Spinal cord (tissue), 10 donors: ENCODE results near the gene PCDHA6. TPM values are rescaled to one million over a fixed set of nuclear protein-coding genes. Genes with fewer than 3 reads are reported as not detected.
"Not testable (repeated sequence)": the region's sequence is repeated elsewhere in the genome, so short reads cannot be mapped to it uniquely, and the experiment has no call there.

Experiments used
- DNase-seq, 6 donors: peaks; one replicate each; pipeline versions ENCODE4 v3.0.0 to v3.0.0-alpha.2; 2013 to 2015; ENCODE audit warnings: low spot score in 6 of 6, low read depth in 4 of 6
- H3K27ac ChIP-seq: one replicate; pipeline ENCODE4 v1.5.1; 2013; ENCODE audit warnings: low read depth, low read length, control low read depth
- H3K27me3 ChIP-seq: one replicate; pipeline ENCODE4 v1.6.1; 2013; ENCODE audit warnings: low read length; ENCODE audit not compliant: control insufficient read depth, insufficient read depth
- H3K36me3 ChIP-seq: one replicate; pipeline ENCODE4 v1.6.1; 2013; ENCODE audit warnings: low read length; ENCODE audit not compliant: control insufficient read depth, insufficient read depth
- H3K4me1 ChIP-seq: one replicate; pipeline ENCODE4 v1.6.1; 2013; ENCODE audit warnings: low read length; ENCODE audit not compliant: control insufficient read depth, insufficient read depth
- H3K4me3 ChIP-seq: one replicate; pipeline ENCODE4 v1.5.1; 2013; ENCODE audit warnings: low read depth, low read length, control low read depth
- H3K9me3 ChIP-seq: one replicate; pipeline ENCODE4 v1.6.1; 2013; ENCODE audit warnings: low read length; ENCODE audit not compliant: control insufficient read depth, insufficient read depth
- WGBS: methylation state at CpG from one replicate; pipeline ENCODE4 v1.1.5; 2013; ENCODE audit warnings: missing lambda C conversion rate; ENCODE audit not compliant: insufficient coverage; 5-methylcytosine and 5-hydroxymethylcytosine counted together
- polyA plus RNA-seq, 2 donors: library from polyadenylated mRNA; unstranded; fragments of 120-200 nt; gene quantifications; one replicate each; pipeline ENCODE4 v1.2.1, GENCODE V29; 2013; ENCODE audit not compliant: insufficient read length in 2 of 2
- total RNA-seq, 2 donors: library from RNA; depleted of rRNA in 1 of 2; stranded (reverse); fragments of 120-200 nt in 1 of 2; fragments of >200 nt in 1 of 2; gene quantifications; one replicate each; pipeline versions ENCODE4 v1.2.3 to v1.2.4, GENCODE V29; 2013 to 2014
- donor health status: healthy.

PCDHA6 gene
- total and polyA plus RNA-seq, 4 donors = 3.0 to 12.9 (median 9.9) TPM

DNA sequence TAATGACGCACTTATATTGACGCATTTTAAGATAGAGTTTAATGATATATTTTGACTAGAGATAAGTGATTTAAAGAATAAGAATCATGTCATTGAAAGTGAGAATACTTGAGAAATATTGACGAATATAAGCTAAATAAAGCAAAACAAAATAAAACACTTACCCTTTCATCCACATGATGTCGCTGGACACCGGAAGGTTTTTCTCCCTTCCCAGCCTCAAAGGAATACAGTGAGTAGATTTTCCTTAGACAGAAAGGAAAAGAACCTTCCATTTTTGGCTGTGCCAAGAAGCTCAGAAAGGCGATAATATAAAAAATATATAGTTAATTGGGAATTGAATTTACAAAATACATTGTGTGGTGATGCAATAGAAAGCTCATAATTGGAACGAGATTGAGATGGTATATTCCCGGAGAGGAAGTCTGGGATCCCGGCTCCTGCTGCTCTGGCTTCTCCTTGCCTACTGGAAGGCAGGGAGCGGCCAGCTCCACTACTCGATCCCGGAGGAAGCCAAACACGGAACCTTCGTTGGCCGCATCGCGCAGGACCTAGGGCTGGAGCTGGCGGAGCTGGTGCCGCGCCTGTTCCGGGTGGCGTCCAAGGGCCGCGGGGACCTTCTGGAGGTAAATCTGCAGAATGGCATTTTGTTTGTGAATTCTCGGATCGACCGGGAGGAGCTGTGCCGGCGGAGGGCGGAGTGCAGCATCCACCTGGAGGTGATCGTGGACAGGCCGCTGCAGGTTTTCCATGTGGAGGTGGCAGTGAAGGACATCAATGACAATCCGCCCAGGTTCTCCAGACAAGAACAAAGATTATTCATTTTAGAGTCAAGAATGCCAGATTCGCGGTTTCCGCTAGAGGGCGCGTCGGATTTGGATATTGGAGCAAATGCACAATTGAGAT, 6.1 kb upstream of the PCDHA6 start, which contains the start of gene PCDHA5:
PCDHA5 (plus strand) TSS at position 239 of the 906 bp plus-strand sequence.
- H3K4me3 ChIP-seq = no peak within 1 kb of the TSS
- 28% methylated on average over 33 of the region's 39 CpGs for WGBS
- H3K27me3 ChIP-seq = no peaks in the 10 kb centered on the region
- H3K4me1 ChIP-seq = no peaks in the 10 kb centered on the region
- peaks cover 6% of the 10 kb centered on the region for H3K36me3 ChIP-seq
- peaks cover 1% of the 10 kb centered on the region for H3K9me3 ChIP-seq
- peak in 2 of 6 donors; percentile 22 to 32 for DNase-seq
- H3K27ac ChIP-seq = no peak within 1 kb of the TSS

DNA sequence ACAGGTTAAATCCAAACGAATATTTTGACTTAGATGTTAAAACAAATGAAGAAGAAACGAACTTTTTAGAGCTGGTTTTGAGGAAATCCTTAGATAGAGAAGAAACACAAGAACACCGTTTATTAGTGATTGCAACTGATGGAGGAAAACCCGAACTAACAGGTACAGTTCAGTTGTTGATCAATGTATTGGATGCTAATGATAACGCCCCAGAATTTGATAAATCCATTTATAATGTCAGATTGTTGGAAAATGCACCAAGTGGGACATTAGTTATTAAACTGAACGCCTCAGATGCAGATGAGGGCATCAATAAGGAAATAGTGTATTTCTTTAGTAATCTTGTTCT, 5.5 kb upstream of the PCDHA6 start:
- Histone ChIP-seq H3K36me3 (peaks cover 6% of the 10 kb centered on the region), H3K4me3 (no peak overlapping the region), H3K9me3 (peaks cover 3% of the 10 kb centered on the region)

DNA sequence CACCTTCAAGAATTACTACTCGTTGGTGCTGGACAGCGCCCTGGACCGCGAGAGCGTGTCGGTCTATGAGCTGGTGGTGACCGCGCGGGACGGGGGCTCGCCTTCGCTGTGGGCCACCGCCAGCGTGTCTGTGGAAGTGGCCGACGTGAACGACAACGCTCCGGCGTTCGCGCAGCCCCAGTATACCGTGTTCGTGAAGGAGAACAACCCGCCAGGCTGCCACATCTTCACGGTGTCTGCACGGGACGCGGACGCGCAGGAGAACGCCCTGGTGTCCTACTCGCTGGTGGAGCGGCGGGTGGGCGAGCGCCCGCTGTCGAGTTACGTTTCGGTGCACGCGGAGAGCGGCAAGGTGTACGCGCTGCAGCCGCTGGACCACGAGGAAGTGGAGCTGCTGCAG, 4.8 kb upstream of the PCDHA6 start:
- not testable (repeated sequence) for H3K4me3 ChIP-seq, H3K36me3 ChIP-seq, H3K27me3 ChIP-seq, H3K9me3 ChIP-seq, H3K27ac ChIP-seq, H3K4me1 ChIP-seq, DNase-seq
- WGBS = 37% methylated on average over 48 of the region's 48 CpGs

More for the DNA sequence above, 5.5 kb upstream of the PCDHA6 start:
- WGBS = 30% methylated on average over 4 of the region's 6 CpGs
- no peaks in the 10 kb centered on the region for H3K4me1 ChIP-seq
- no peak for DNase-seq
- no peak overlapping the region for H3K27ac ChIP-seq
- no peaks in the 10 kb centered on the region for H3K27me3 ChIP-seq

DNA sequence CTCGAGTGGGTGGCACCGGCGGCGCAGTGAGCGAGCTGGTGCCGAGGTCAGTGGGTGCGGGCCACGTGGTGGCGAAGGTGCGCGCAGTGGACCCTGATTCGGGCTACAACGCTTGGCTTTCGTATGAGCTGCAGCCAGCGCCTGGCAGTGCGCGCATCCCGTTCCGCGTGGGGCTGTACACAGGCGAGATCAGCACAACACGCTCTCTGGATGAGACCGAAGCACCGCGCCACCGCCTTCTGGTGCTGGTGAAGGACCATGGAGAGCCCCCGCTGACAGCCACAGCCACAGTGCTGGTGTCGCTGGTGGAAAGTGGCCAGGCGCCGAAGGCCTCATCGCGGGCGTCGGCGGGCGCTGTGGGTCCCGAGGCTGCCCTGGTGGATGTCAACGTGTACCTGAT, 4.3 kb upstream of the PCDHA6 start:
- no peaks in the 10 kb centered on the region for H3K4me1 ChIP-seq
- peaks cover 6% of the 10 kb centered on the region for H3K36me3 ChIP-seq
- H3K4me3 ChIP-seq = no peak overlapping the region
- DNase-seq = no peak
- WGBS = 49% methylated on average over 38 of the region's 38 CpGs
- H3K27me3 ChIP-seq = no peaks in the 10 kb centered on the region
- no peak overlapping the region for H3K27ac ChIP-seq
- peaks cover 3% of the 10 kb centered on the region for H3K9me3 ChIP-seq

DNA sequence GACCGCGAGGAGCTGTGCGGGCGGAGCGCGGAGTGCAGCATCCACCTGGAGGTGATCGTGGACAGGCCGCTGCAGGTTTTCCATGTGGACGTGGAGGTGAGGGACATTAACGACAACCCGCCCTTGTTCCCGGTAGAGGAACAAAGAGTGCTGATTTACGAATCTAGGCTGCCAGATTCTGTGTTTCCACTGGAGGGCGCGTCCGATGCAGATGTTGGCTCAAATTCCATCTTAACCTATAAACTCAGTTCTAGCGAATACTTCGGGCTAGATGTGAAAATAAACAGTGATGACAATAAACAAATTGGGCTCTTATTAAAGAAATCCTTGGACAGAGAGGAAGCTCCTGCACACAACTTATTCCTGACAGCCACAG, 590 bp downstream of the PCDHA6 start:
- H3K27me3 ChIP-seq = no peaks in the 10 kb centered on the region
- DNase-seq = peak in 1 of 6 donors; percentile 28
- H3K9me3 ChIP-seq = peaks cover 14% of the 10 kb centered on the region
- H3K27ac ChIP-seq = no peak overlapping the region
- WGBS = 11% methylated on average over 11 of the region's 18 CpGs
- H3K4me3 ChIP-seq = peak overlapping the region; percentile 9
- H3K36me3 ChIP-seq = peaks cover 12% of the 10 kb centered on the region
- H3K4me1 ChIP-seq = no peaks in the 10 kb centered on the region

DNA sequence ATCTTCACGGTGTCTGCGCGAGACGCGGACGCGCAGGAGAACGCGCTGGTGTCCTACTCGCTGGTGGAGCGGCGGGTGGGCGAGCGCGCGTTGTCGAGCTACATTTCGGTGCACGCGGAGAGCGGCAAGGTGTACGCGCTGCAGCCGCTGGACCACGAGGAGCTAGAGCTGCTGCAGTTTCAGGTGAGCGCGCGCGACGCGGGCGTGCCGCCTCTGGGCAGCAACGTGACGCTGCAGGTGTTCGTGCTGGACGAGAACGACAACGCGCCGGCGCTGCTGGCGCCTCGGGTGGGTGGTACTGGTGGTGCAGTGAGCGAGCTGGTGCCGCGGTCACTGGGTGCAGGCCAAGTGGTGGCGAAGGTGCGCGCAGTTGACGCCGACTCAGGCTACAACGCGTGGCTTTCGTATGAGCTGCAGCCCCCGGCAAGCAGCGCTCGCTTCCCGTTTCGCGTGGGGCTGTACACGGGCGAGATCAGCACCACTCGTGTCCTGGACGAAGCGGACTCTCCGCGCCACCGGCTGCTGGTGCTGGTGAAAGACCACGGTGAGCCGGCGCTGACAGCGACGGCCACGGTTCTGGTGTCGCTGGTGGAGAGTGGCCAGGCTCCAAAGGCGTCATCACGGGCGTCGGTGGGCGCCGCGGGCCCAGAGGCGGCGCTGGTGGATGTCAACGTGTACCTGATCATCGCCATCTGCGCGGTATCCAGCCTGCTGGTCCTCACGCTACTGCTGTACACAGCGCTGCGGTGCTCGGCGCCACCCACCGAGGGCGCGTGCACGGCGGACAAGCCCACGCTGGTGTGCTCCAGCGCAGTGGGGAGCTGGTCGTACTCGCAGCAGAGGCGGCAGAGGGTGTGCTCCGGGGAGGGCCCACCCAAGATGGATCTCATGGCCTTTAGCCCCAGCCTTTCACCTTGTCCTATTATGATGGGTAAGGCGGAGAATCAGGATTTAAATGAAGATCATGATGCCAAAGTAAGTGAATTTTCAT, 2.0 kb downstream of the PCDHA6 start:
- not testable (repeated sequence) for H3K27me3 ChIP-seq, DNase-seq, H3K27ac ChIP-seq, H3K36me3 ChIP-seq, H3K4me1 ChIP-seq, H3K4me3 ChIP-seq
- H3K9me3 ChIP-seq = peaks cover 13% of the 10 kb centered on the region
- 32% methylated on average over 100 of the region's 106 CpGs for WGBS

DNA sequence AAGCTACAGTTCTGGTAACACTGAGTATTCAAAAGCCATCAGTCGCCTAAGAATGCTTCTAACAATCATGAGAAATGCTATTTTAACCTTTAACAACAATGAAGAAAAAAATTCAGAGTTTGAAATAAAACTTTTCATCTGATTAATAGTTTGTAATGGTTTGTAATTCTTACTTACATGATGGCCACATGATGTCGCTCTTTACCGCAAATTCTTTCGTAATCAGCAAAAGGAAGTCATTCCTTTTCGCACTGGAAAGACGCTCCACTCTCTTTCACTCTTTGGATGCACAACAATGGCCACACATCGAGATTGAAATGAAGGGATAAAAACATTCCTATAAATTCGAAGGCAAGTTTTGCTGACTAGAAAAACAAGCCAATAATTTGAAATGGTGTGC, 6.2 kb downstream of the PCDHA6 start, which contains the start of gene PCDHA7:
PCDHA7 (plus strand) TSS at position 277 of the 400 bp plus-strand sequence; CDS start at position 392, 115 bp downstream.
- Histone ChIP-seq H3K27ac (no peak within 1 kb of the TSS), H3K9me3 (peaks cover 16% of the 10 kb centered on the region), H3K4me3 (no peak within 1 kb of the TSS), H3K36me3 (peaks cover 17% of the 10 kb centered on the region), H3K27me3 (no peaks in the 10 kb centered on the region), H3K4me1 (no peaks in the 10 kb centered on the region)
- WGBS = no CpG with 5 or more reads among the region's 8 CpGs
- peak in 2 of 6 donors; percentile 21 to 67 for DNase-seq

DNA sequence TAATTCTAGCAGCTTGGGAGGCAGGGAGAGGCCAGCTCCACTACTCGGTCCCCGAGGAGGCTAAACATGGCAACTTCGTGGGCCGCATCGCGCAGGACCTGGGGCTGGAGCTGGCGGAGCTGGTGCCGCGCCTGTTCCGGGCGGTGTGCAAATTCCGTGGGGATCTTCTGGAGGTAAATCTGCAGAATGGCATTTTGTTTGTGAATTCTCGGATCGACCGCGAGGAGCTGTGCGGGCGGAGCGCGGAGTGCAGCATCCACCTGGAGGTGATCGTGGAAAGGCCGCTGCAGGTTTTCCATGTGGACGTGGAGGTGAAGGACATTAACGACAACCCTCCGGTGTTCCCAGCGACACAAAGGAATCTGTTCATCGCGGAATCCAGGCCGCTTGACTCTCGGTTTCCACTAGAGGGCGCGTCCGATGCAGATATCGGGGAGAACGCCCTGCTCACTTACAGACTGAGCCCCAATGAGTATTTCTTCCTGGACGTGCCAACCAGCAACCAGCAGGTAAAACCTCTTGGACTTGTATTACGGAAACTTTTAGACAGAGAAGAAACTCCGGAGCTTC, 6.8 kb downstream of the PCDHA6 start:
- H3K27me3 ChIP-seq, H3K27ac ChIP-seq, H3K4me3 ChIP-seq, H3K4me1 ChIP-seq: not testable (repeated sequence)
- peaks cover 17% of the 10 kb centered on the region for H3K36me3 ChIP-seq
- peaks cover 16% of the 10 kb centered on the region for H3K9me3 ChIP-seq
- 14% methylated on average over 23 of the region's 38 CpGs for WGBS
- peak in 1 of 6 donors; percentile 8 for DNase-seq
